ENCODE measurements around the gene NEK10.

GRCh38 chr3:27310688-27311087 is 58.5 kb downstream of the NEK10 start:
- TF ChIP-seq CTCF (IDR thresholded peaks at IDR 0.05) = no peak
- TF ChIP-seq POLR2A (IDR thresholded peaks at IDR 0.05) = no peak

Data from adrenal gland (tissue), 5 donors.